GM21528 (cell line): ENCODE data around the gene RPS14.

Experiments used
- ATAC-seq: cut with Tn5 transposase; IDR thresholded peaks from one replicate; pipeline ENCODE4 v1.9.1; 2021; ENCODE audit warnings: mild to moderate bottlenecking, moderate library complexity; ENCODE audit not compliant: unreplicated experiment, low FRiP score

Gene RPS14

GRCh38 chr5:150449517-150450339 is at the start of gene RPS14:
TSS of gene RPS14 (minus strand) at chr5:150449739. CDS start at chr5:150447733, 2,006 bp downstream.
- peak; percentile 95 for ATAC-seq

- no peak for ATAC-seq
Measured at GRCh38 chr5:150498971-150499370, 49.4 kb upstream of the RPS14 start.

GRCh38 chr5:150498501-150498900 is 49.0 kb upstream of the RPS14 start:
- ATAC-seq, result no peak

- no peak for ATAC-seq
Measured at GRCh38 chr5:150497989-150498317, 48.4 kb upstream of the RPS14 start.

GRCh38 chr5:150497274-150497988 is 47.9 kb upstream of the RPS14 start:
- no peak for ATAC-seq

- ATAC-seq, result no peak
Measured at GRCh38 chr5:150496534-150496933, 47.0 kb upstream of the RPS14 start.

GRCh38 chr5:150496098-150496497 is 46.6 kb upstream of the RPS14 start:
- no peak for ATAC-seq

- no peak for ATAC-seq
Measured at GRCh38 chr5:150492621-150493020, 43.1 kb upstream of the RPS14 start.

- no peak for ATAC-seq
Measured at GRCh38 chr5:150491876-150492275, 42.3 kb upstream of the RPS14 start.

- no peak for ATAC-seq
Measured at GRCh38 chr5:150490754-150491153, 41.2 kb upstream of the RPS14 start.

- ATAC-seq, result no peak
Measured at GRCh38 chr5:150490296-150490669, 40.7 kb upstream of the RPS14 start.

- peak; percentile 77 for ATAC-seq
Measured at GRCh38 chr5:150489360-150490295, 40.1 kb upstream of the RPS14 start.

- ATAC-seq, result no peak
Measured at GRCh38 chr5:150488519-150489359, 39.2 kb upstream of the RPS14 start.

GRCh38 chr5:150487199-150488061 is 37.9 kb upstream of the RPS14 start:
- no peak for ATAC-seq

- ATAC-seq, result no peak
Measured at GRCh38 chr5:150486402-150487198, 37.1 kb upstream of the RPS14 start.

GRCh38 chr5:150485693-150486401 is 36.3 kb upstream of the RPS14 start:
- ATAC-seq, result no peak

- no peak for ATAC-seq
Measured at GRCh38 chr5:150484964-150485692, 35.6 kb upstream of the RPS14 start.
